Measurements from ENCODE around the gene C19orf81.
A peak's percentile ranks its signal among the peaks of the same experiment; 100 is the strongest.

The C19orf81 gene

GRCh38 chr19:50646074-50646807 is 3.0 kb upstream of the C19orf81 start (continued):
- TF ChIP-seq ZNF518A (tag by site-specific recombination; conservative IDR thresholded peaks at IDR 0.05; ENCODE audit: low read depth) (peak; percentile 59; the same call in 1 of the 2 replicates), ZNF704 (tag by site-specific recombination; IDR thresholded peaks at IDR 0.05) (no peak), ZNF555 (tag by site-specific recombination; conservative IDR thresholded peaks at IDR 0.05) (0 out of 2 replicates have a peak, but pooled peaks have one; percentile 19)
- TF ChIP-seq, protein P1, sequence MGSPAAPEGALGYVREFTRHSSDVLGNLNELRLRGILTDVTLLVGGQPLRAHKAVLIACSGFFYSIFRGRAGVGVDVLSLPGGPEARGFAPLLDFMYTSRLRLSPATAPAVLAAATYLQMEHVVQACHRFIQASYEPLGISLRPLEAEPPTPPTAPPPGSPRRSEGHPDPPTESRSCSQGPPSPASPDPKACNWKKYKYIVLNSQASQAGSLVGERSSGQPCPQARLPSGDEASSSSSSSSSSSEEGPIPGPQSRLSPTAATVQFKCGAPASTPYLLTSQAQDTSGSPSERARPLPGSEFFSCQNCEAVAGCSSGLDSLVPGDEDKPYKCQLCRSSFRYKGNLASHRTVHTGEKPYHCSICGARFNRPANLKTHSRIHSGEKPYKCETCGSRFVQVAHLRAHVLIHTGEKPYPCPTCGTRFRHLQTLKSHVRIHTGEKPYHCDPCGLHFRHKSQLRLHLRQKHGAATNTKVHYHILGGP (tag by site-specific recombination; IDR thresholded peaks at IDR 0.05), result no peak

- Histone ChIP-seq H3K4me3 (ENCODE audit: low read depth, low read length) (no peak overlapping the region), H3K27ac (ENCODE audit: extremely low read depth, low read depth, low read length) (no peak overlapping the region), H3K4me1 (ENCODE audit: control insufficient read depth, insufficient read depth, low read length) (no peaks in the 10 kb centered on the region), H3K36me3 (ENCODE audit: control insufficient read depth in 2 of 2, insufficient read depth in 1 of 2, low read length in 2 of 2) (no peaks in the 10 kb centered on the region), H3K9me3 (ENCODE audit: control insufficient read depth, insufficient read depth, low read depth, low read length) (no peaks in the 10 kb centered on the region)
- ChIA-PET POLR2A (interaction anchor here (0.6 to 1.1 kb wide), 2 partner anchors 10 to 264 kb away, joined by 3 to 4 read pairs; no protein-coding TSS in a partner anchor), CTCF (interaction anchor here (0.6 to 2.4 kb wide), 4 partner anchors 21 to 91 kb away, joined by 3 to 13 read pairs (median 4); no protein-coding TSS in a partner anchor)
- TF ChIP-seq HIC1 (tag by site-specific recombination; IDR thresholded peaks at IDR 0.05) (no peak), SALL2 (tag by site-specific recombination; IDR thresholded peaks at IDR 0.05; ENCODE audit: borderline replicate concordance) (no peak), ZNF701 (tag by site-specific recombination; IDR thresholded peaks at IDR 0.05) (no peak), ZNF623 (tag by site-specific recombination; IDR thresholded peaks at IDR 0.05) (no peak), ZEB2 (tag by site-specific recombination; IDR thresholded peaks at IDR 0.05) (no peak), SP2 (tag by site-specific recombination; IDR thresholded peaks at IDR 0.05) (no peak), TCF7L2 (IDR thresholded peaks at IDR 0.05; ENCODE audit: borderline replicate concordance, low read depth, low read length) (no peak), ZNF837 (tag by site-specific recombination; IDR thresholded peaks at IDR 0.05) (no peak)
Observed at GRCh38 chr19:50647879-50648615, 1.2 kb upstream of the C19orf81 start.
